K562 (cell line): ENCODE results near the gene FCER2. TPM values are rescaled to one million over a fixed set of nuclear protein-coding genes. Genes with fewer than 3 reads are reported as not detected.
A peak's percentile ranks its signal among the peaks of the same experiment; 100 is the strongest.

ENCODE experiments used
- ARID1B ChIP-seq: fragments of 450-650 bp; IDR thresholded peaks from 2 replicates; pipeline ENCODE4 v1.6.1; 2016; ENCODE audit warnings: antibody characterized with exemption, mild to moderate bottlenecking, inconsistent platforms
- CTBP1 ChIP-seq: fragments of 450-650 bp; IDR thresholded peaks from 2 replicates; pipeline ENCODE4 v1.6.1; 2016; ENCODE audit warnings: borderline replicate concordance
- DNMT1 ChIP-seq: fragments of 450-650 bp; IDR thresholded peaks from 2 replicates; pipeline ENCODE4 v1.6.1; 2016; ENCODE audit warnings: antibody characterized with exemption, mild to moderate bottlenecking
- ELK3 ChIP-seq: fragments of 450-650 bp; formaldehyde crosslinking; IDR thresholded peaks from 2 replicates; pipeline ENCODE4 v1.4.0; 2020; ENCODE audit warnings: mild to moderate bottlenecking
- GTF2F1 ChIP-seq: IDR thresholded peaks from 2 replicates; pipeline ENCODE4 v1.6.1; 2011; ENCODE audit warnings: low read depth, low read length, improper control_type of control experiment
- MBD1 ChIP-seq: fragments of 250-450 bp; sonication (Bioruptor Pico); IDR thresholded peaks from 2 replicates; pipeline ENCODE4 v1.8.0; 2022; ENCODE audit warnings: inconsistent platforms
- RBM15 ChIP-seq: fragments of 200-400 bp; formaldehyde crosslinking; IDR thresholded peaks from 2 replicates; pipeline ENCODE4 v1.6.1; 2018; ENCODE audit warnings: mild to moderate bottlenecking, low read length, moderate library complexity; ENCODE audit not compliant: insufficient read depth
- RREB1 ChIP-seq: fragments of 250-450 bp; sonication (Bioruptor Pico); IDR thresholded peaks from 2 replicates; pipeline ENCODE4 v1.4.0; 2020
- TBP ChIP-seq: optimal IDR thresholded peaks from 2 replicates; pipeline ENCODE3; 2011; ENCODE audit warnings: low read depth, low read length, improper control_type of control experiment
- ZC3H4 ChIP-seq: sonication (generic); formaldehyde crosslinking; IDR thresholded peaks from 2 replicates; pipeline ENCODE4 v1.9.0; 2021; ENCODE audit warnings: missing genetic modification reagents, borderline replicate concordance
- ZNF384 ChIP-seq: IDR thresholded peaks from 2 replicates; pipeline ENCODE4 v1.6.1; 2012; ENCODE audit warnings: low read depth, low read length, improper control_type of control experiment
- ZNF408 ChIP-seq: fragments of 250-450 bp; sonication (Bioruptor Pico); IDR thresholded peaks from 2 replicates; pipeline ENCODE4 v1.4.0; 2020; ENCODE audit warnings: low read depth, mild to moderate bottlenecking, moderate library complexity
- ZNF609 ChIP-seq: sonication (generic); formaldehyde crosslinking; IDR thresholded peaks from 2 replicates; pipeline ENCODE4 v1.8.1; 2023; ENCODE audit warnings: missing genetic modification reagents, mild to moderate bottlenecking, borderline replicate concordance
- polyA plus RNA-seq, 8 experiments: library from polyadenylated mRNA; depleted of rRNA in 4 of 8; stranded (reverse) in 5 of 8; unstranded in 3 of 8; fragments of >200 nt; fragmentation: Nextera tagmentation in 2 of 8; fragmentation: Illumina TruSeq in 1 of 8; extraction: Ambion mirVana in 2 of 8; extraction: Trizol in 1 of 8; gene quantifications; 2 replicates each; pipeline versions ENCODE4 v1.2.1 to v1.2.3, GENCODE V29; 2011 to 2014; ENCODE audit warnings: inconsistent platforms in 1 of 8, missing spikeins in 1 of 8
- total RNA-seq, 7 experiments: library from RNA; depleted of rRNA in 6 of 7; stranded (reverse); fragments of >200 nt in 6 of 7; fragmentation: Illumina TruSeq in 2 of 7; extraction: Trizol in 2 of 7; gene quantifications; 2 replicates each; pipeline versions ENCODE4 v1.2.1 to v1.2.3, GENCODE V29; 2011 to 2021; ENCODE audit warnings: low replicate concordance in 1 of 7

The FCER2 gene
- total and polyA plus RNA-seq, 9 of the 15 experiments (the other 6 are each of a cell fraction or from before 2014, with no cell fraction given): 0.11 TPM; not detected in 8

GRCh38 chr19:7652061-7652641 is 49.8 kb downstream of the FCER2 start (continued):
- no peak for TF ChIP-seq ZNF609 (CRISPR knock-in tag)
- TF ChIP-seq MBD1 (CRISPR knock-in tag): 0 out of 2 replicates have a peak, but pooled peaks have one; percentile 15
- TF ChIP-seq ZC3H4 (CRISPR knock-in tag): no peak
- peak; percentile 65; the same call in 1 of the 2 replicates for TF ChIP-seq CTBP1
- TF ChIP-seq RREB1 (CRISPR knock-in tag): no peak
- TF ChIP-seq ZNF408: no peak
- TF ChIP-seq DNMT1: no peak
- no peak for TF ChIP-seq RBM15
- peak; percentile 85 for TF ChIP-seq ZNF384
- TF ChIP-seq GTF2F1: no peak
- no peak for TF ChIP-seq TBP
- no peak for TF ChIP-seq ELK3 (CRISPR knock-in tag)
- TF ChIP-seq ARID1B: peak; percentile 52; the same call in 1 of the 2 replicates
